Activated CD8-positive, alpha-beta memory T cell treated with anti-CD3 and anti-CD28 coated beads, Interleukin-2, amount 50 U/mL, for 1 hour (primary cell): ENCODE measurements around the gene SDF4.

Source experiments
- DNase-seq: peaks from one replicate; pipeline ENCODE4 v3.0.0-alpha.2; 2020; ENCODE audit errors: extremely low read depth

Gene SDF4

GRCh38 chr1:1231400-1232207, at the start of gene SDF4:
Gene SDF4, minus strand, starts transcription at chr1:1232001. Its CDS starts 3,229 bp downstream, at chr1:1228772.
- peak; percentile 89 for DNase-seq

- no peak for DNase-seq
Observed at GRCh38 chr1:1280782-1281481, 49.1 kb upstream of the SDF4 start.

- DNase-seq = no peak
Observed at GRCh38 chr1:1279028-1279427, 47.2 kb upstream of the SDF4 start.

GRCh38 chr1:1278620-1279019, 46.8 kb upstream of the SDF4 start:
- DNase-seq = no peak

GRCh38 chr1:1275836-1276235, 44.0 kb upstream of the SDF4 start:
- DNase-seq = no peak

GRCh38 chr1:1274931-1275431, 43.2 kb upstream of the SDF4 start:
- DNase-seq = no peak

- no peak for DNase-seq
Observed at GRCh38 chr1:1274299-1274930, 42.6 kb upstream of the SDF4 start.

GRCh38 chr1:1273512-1274298, 41.9 kb upstream of the SDF4 start, which contains the start of gene UBE2J2:
Gene UBE2J2, minus strand, starts transcription at chr1:1273854. Its CDS starts 5,862 bp downstream, at chr1:1267992.
- peak; percentile 81 for DNase-seq

GRCh38 chr1:1273209-1273511, 41.4 kb upstream of the SDF4 start:
- no peak for DNase-seq

- no peak for DNase-seq
Observed at GRCh38 chr1:1272341-1273208, 40.8 kb upstream of the SDF4 start.

GRCh38 chr1:1270813-1271212, 39.0 kb upstream of the SDF4 start:
- DNase-seq = no peak

GRCh38 chr1:1268284-1268682, 36.5 kb upstream of the SDF4 start:
- DNase-seq = no peak

GRCh38 chr1:1267488-1268283, 35.9 kb upstream of the SDF4 start:
- DNase-seq = no peak

- DNase-seq = no peak
Observed at GRCh38 chr1:1264868-1265272, 33.1 kb upstream of the SDF4 start.

- no peak for DNase-seq
Observed at GRCh38 chr1:1264026-1264425, 32.2 kb upstream of the SDF4 start.

GRCh38 chr1:1262758-1263157, 31.0 kb upstream of the SDF4 start:
- DNase-seq = no peak

- DNase-seq = no peak
Observed at GRCh38 chr1:1262071-1262470, 30.3 kb upstream of the SDF4 start.

- DNase-seq = no peak
Observed at GRCh38 chr1:1260843-1261560, 29.2 kb upstream of the SDF4 start.

- DNase-seq = no peak
Observed at GRCh38 chr1:1259951-1260600, 28.3 kb upstream of the SDF4 start.
